Measurements from ENCODE around the gene NDUFAF3.

The NDUFAF3 gene

GRCh38 chr3:49053543-49053942 lies 31.6 kb downstream of the NDUFAF3 start:
- DNase-seq (ENCODE audit: low read depth, low spot score) = no peak

GRCh38 chr3:49054344-49054862 lies 32.5 kb downstream of the NDUFAF3 start:
- DNase-seq (ENCODE audit: low read depth, low spot score) = no peak

GRCh38 chr3:49057268-49057667 lies 35.3 kb downstream of the NDUFAF3 start:
- no peak for DNase-seq (ENCODE audit: low read depth, low spot score)

GRCh38 chr3:49058011-49058410 lies 36.1 kb downstream of the NDUFAF3 start:
- DNase-seq (ENCODE audit: low read depth, low spot score) = no peak
